ENCODE measurements around the gene MYOM3. TPM values are rescaled to one million over a fixed set of nuclear protein-coding genes. Genes with fewer than 3 reads are reported as not detected.

MYOM3 gene
- polyA plus RNA-seq, 2 donors, result 0.27 to 0.37 TPM

DNA sequence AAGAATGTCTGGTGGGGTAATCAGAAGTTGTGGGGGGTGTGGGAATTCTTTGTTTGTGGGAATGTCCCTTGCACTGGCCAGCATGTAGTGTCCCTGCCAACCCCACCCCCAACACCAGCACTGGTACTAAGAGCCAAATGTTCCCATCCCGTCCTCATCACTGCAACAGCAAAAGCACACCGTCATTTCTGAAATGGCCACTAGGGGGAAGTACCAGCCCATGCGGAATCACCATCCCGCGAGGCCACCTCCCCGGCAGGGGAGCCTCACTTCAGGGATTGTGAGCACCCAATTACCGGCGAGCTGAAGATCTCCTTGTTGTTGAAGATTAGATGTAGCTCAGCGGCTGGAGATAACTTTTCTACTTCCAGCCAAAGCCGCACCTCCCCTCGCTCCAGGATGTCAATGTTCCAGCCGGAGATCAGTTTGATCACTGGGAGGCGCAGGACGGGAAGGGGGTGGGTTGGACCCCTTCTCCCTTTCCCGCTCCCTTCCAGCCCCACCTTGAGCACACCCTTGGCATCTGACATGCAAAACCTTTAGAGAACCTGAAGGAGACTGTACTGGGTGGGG lies 41.0 kb downstream of the MYOM3 start:
- 14 to 17% methylated on average over 15 of the region's 15 CpGs for WGBS, 2 donors
- Histone ChIP-seq H3K4me1 (ENCODE audit: control insufficient read depth in 2 of 2, insufficient read depth in 2 of 2, low read length in 1 of 2) (no peaks in the 10 kb centered on the region), H3K27ac (ENCODE audit: low read depth in 2 of 2, low read length in 1 of 2) (no peak overlapping the region), H3K27me3 (ENCODE audit: control insufficient read depth in 1 of 2, insufficient read depth in 2 of 2, low read length in 2 of 2) (no peaks in the 10 kb centered on the region), H3K4me3 (ENCODE audit: low read depth in 1 of 2, low read length in 2 of 2) (no peak overlapping the region), H3K36me3 (ENCODE audit: control insufficient read depth in 2 of 2, insufficient read depth in 2 of 2, low read length in 1 of 2) (no peaks in the 10 kb centered on the region), H3K9me3 (ENCODE audit: control insufficient read depth in 2 of 2, insufficient read depth in 1 of 2, low read depth in 1 of 2, low read length in 1 of 2) (no peaks in the 10 kb centered on the region)

DNA sequence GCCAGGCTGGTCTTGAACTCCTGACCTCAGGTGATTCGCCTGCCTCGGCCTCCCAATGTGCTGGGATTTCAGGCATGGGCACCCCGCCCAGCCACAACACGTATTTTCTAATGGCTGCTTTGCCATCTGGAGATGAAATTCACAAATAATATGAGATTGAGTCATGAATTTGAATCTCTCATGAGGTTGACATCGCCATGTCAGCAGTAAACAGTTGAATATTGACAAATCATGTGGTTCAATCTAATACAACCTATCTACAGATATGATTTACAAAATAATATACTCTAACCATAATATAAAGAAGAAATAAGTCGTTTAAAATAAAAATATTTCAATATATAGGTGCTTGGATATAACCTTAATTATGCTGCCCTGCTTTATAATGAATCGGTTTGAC lies 42.1 kb downstream of the MYOM3 start:
- Histone ChIP-seq H3K4me3 (ENCODE audit: low read depth in 1 of 2, low read length in 2 of 2) (no peak overlapping the region), H3K9me3 (ENCODE audit: control insufficient read depth in 2 of 2, insufficient read depth in 1 of 2, low read depth in 1 of 2, low read length in 1 of 2) (no peaks in the 10 kb centered on the region), H3K27me3 (ENCODE audit: control insufficient read depth in 1 of 2, insufficient read depth in 2 of 2, low read length in 2 of 2) (no peaks in the 10 kb centered on the region), H3K27ac (ENCODE audit: low read depth in 2 of 2, low read length in 1 of 2) (no peak overlapping the region), H3K36me3 (ENCODE audit: control insufficient read depth in 2 of 2, insufficient read depth in 2 of 2, low read length in 1 of 2) (no peaks in the 10 kb centered on the region), H3K4me1 (ENCODE audit: control insufficient read depth in 2 of 2, insufficient read depth in 2 of 2, low read length in 1 of 2) (no peaks in the 10 kb centered on the region)
- 64 to 70% methylated on average over 7 of the region's 7 CpGs for WGBS, 2 donors

DNA sequence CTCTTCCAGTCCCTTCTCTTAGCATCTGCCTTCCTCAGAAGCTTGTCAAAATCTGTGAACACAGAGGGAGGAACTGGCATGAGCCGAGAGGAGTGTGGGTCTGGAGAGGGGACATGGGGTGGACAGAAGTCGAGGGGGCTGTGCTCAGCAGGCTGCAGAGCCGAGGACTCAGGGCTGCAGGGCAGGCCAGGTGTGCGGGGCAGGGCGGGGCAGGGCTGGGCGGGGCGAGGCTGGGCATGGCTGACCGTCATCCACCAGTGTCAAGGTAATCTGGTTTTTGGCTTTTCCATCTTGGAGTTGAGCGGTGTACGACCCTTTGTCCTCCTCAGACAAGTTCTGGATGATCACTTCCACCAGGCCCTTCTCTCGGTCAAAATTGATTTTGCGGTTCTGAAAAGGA lies 44.0 kb downstream of the MYOM3 start:
- H3K27me3 ChIP-seq (ENCODE audit: control insufficient read depth in 1 of 2, insufficient read depth in 2 of 2, low read length in 2 of 2), result no peaks in the 10 kb centered on the region
- H3K4me3 ChIP-seq (ENCODE audit: low read depth in 1 of 2, low read length in 2 of 2), result no peak overlapping the region
- no peak overlapping the region for H3K27ac ChIP-seq (ENCODE audit: low read depth in 2 of 2, low read length in 1 of 2)
- no peaks in the 10 kb centered on the region for H3K4me1 ChIP-seq (ENCODE audit: control insufficient read depth in 2 of 2, insufficient read depth in 2 of 2, low read length in 1 of 2)
- no peaks in the 10 kb centered on the region for H3K36me3 ChIP-seq (ENCODE audit: control insufficient read depth in 2 of 2, insufficient read depth in 2 of 2, low read length in 1 of 2)
- H3K9me3 ChIP-seq (ENCODE audit: control insufficient read depth in 2 of 2, insufficient read depth in 1 of 2, low read depth in 1 of 2, low read length in 1 of 2), result no peaks in the 10 kb centered on the region
- WGBS, 2 donors, result 68 to 73% methylated on average over 12 of the region's 12 CpGs

DNA sequence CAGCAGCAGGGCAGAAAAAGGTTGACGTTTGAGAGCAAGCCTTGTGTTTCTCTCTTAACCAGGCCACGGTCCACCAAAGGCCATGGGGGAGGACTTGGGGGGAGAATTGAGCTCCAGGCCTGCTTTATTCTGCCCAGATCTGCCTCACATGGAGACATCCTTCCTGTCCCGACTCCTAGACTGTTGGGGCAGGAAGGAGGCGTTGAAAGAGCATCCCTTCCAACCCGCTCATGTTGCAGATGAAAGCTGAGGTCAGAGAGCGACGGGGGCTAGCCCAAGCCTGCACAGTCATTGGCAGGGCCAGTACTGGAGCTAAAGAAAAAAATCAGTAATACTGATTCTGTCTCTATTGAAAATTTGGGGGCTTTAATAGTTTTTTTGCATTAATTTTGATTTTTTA lies 46.6 kb downstream of the MYOM3 start:
- H3K9me3 ChIP-seq (ENCODE audit: control insufficient read depth in 2 of 2, insufficient read depth in 1 of 2, low read depth in 1 of 2, low read length in 1 of 2), result peaks cover 0 to 7% of the 10 kb centered on the region in 2 donors

DNA sequence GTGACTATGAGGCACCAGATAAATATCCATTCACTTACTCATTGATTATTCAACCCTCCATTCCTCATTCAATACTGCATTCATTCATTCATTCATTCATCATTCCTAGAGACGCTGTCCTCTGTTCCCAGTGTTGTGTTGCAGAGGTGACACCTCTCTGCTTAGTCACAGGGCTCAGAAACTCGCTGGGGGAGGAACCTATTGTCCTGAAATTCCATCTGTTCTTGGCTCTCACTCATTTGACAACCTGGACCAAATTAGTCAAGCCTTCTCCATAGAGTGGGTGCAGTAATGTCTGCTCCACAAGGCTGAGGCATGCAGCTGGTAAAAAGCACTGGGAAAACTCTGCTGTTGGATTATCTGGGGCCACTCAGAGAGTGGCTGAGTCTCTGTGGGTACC lies 49.7 kb downstream of the MYOM3 start:
- Histone ChIP-seq H3K36me3 (ENCODE audit: control insufficient read depth in 2 of 2, insufficient read depth in 2 of 2, low read length in 1 of 2) (no peaks in the 10 kb centered on the region), H3K27ac (ENCODE audit: low read depth in 2 of 2, low read length in 1 of 2) (no peak overlapping the region), H3K4me1 (ENCODE audit: control insufficient read depth in 2 of 2, insufficient read depth in 2 of 2, low read length in 1 of 2) (no peaks in the 10 kb centered on the region), H3K27me3 (ENCODE audit: control insufficient read depth in 1 of 2, insufficient read depth in 2 of 2, low read length in 2 of 2) (no peaks in the 10 kb centered on the region), H3K4me3 (ENCODE audit: low read depth in 1 of 2, low read length in 2 of 2) (no peak overlapping the region), H3K9me3 (ENCODE audit: control insufficient read depth in 2 of 2, insufficient read depth in 1 of 2, low read depth in 1 of 2, low read length in 1 of 2) (peaks cover 0 to 7% of the 10 kb centered on the region in 2 donors)
- WGBS, 2 donors, result 73 to 79% methylated on average over 2 of the region's 2 CpGs

More for the DNA sequence above, 46.6 kb downstream of the MYOM3 start:
- Histone ChIP-seq H3K4me1 (ENCODE audit: control insufficient read depth in 2 of 2, insufficient read depth in 2 of 2, low read length in 1 of 2) (no peaks in the 10 kb centered on the region), H3K27me3 (ENCODE audit: control insufficient read depth in 1 of 2, insufficient read depth in 2 of 2, low read length in 2 of 2) (no peaks in the 10 kb centered on the region), H3K36me3 (ENCODE audit: control insufficient read depth in 2 of 2, insufficient read depth in 2 of 2, low read length in 1 of 2) (no peaks in the 10 kb centered on the region), H3K27ac (ENCODE audit: low read depth in 2 of 2, low read length in 1 of 2) (no peak overlapping the region), H3K4me3 (ENCODE audit: low read depth in 1 of 2, low read length in 2 of 2) (no peak overlapping the region)
- WGBS, 2 donors, result 76 to 80% methylated on average over 7 of the region's 7 CpGs

DNA sequence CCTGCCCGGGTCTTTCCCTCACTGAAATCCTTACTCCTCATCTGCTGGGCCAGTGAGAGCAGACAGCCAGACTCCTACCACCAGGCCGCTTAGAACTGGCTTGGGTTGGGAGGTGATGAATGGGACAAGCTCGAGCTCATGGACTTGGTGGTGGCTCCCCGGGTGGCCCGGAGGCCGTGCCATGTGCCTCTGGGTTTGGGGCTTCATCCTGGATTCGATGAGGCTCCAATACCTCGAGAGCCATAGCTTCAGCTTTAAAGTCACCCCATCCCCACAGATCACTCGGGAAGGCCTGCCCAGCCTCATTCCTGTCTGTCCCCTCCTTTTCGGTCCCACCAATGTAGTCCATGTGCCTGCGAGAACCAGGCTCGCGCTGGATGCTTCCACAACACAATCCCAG lies 51.5 kb downstream of the MYOM3 start:
- no peaks in the 10 kb centered on the region for H3K27me3 ChIP-seq (ENCODE audit: control insufficient read depth in 1 of 2, insufficient read depth in 2 of 2, low read length in 2 of 2)
- no peak overlapping the region for H3K4me3 ChIP-seq (ENCODE audit: low read depth in 1 of 2, low read length in 2 of 2)
- no peak overlapping the region for H3K27ac ChIP-seq (ENCODE audit: low read depth in 2 of 2, low read length in 1 of 2)
- H3K4me1 ChIP-seq (ENCODE audit: control insufficient read depth in 2 of 2, insufficient read depth in 2 of 2, low read length in 1 of 2), result no peaks in the 10 kb centered on the region
- H3K36me3 ChIP-seq (ENCODE audit: control insufficient read depth in 2 of 2, insufficient read depth in 2 of 2, low read length in 1 of 2), result no peaks in the 10 kb centered on the region
- WGBS, 2 donors, result 86 to 88% methylated on average over 13 of the region's 13 CpGs
- peaks cover 0 to 7% of the 10 kb centered on the region in 2 donors for H3K9me3 ChIP-seq (ENCODE audit: control insufficient read depth in 2 of 2, insufficient read depth in 1 of 2, low read depth in 1 of 2, low read length in 1 of 2)

DNA sequence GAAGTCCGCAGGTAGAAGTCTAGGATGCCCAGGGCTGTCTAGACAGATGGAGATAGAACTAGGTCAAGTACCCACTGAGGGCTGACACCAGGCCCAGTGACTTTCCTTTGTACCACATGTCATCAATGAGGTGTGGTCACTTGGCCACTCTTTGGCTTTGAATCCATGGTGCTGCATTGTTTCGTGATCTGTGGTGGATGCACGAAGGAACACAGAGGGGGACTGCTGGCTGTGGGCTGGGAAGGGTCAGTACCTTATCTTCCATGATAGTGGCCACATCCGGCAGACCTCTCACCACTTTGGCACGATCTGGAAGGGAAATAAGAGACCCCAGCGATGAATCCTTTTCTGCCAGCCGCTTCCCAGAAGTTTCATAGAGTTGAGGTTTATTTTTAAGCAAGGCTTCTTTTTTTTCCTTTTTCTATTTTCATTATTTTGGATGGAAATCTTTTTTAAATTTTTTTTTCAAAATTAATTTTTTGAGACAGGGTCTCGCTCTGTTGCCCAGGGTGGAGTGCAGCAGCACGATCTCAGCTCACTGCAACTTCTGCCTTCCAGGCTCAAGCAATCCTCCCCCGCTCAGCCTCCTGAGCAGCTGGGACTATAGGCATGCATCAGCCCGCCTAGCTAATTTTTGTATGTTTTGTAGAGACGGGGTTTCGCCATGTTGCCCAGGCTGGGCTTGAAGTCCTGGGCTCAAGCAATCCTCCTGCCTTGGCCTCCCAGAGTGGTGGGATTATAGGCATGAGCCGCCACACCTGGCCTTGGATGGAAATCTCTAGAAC lies 53.1 kb downstream of the MYOM3 start:
- no peak overlapping the region for H3K27ac ChIP-seq (ENCODE audit: low read depth in 2 of 2, low read length in 1 of 2)
- no peaks in the 10 kb centered on the region for H3K27me3 ChIP-seq (ENCODE audit: control insufficient read depth in 1 of 2, insufficient read depth in 2 of 2, low read length in 2 of 2)
- H3K36me3 ChIP-seq (ENCODE audit: control insufficient read depth in 2 of 2, insufficient read depth in 2 of 2, low read length in 1 of 2), result no peaks in the 10 kb centered on the region
- H3K4me1 ChIP-seq (ENCODE audit: control insufficient read depth in 2 of 2, insufficient read depth in 2 of 2, low read length in 1 of 2), result no peaks in the 10 kb centered on the region
- WGBS, 2 donors, result 88 to 91% methylated on average over 14 of the region's 14 CpGs
- H3K4me3 ChIP-seq (ENCODE audit: low read depth in 1 of 2, low read length in 2 of 2), result no peak overlapping the region
- peaks cover 0 to 7% of the 10 kb centered on the region in 2 donors for H3K9me3 ChIP-seq (ENCODE audit: control insufficient read depth in 2 of 2, insufficient read depth in 1 of 2, low read depth in 1 of 2, low read length in 1 of 2)

DNA sequence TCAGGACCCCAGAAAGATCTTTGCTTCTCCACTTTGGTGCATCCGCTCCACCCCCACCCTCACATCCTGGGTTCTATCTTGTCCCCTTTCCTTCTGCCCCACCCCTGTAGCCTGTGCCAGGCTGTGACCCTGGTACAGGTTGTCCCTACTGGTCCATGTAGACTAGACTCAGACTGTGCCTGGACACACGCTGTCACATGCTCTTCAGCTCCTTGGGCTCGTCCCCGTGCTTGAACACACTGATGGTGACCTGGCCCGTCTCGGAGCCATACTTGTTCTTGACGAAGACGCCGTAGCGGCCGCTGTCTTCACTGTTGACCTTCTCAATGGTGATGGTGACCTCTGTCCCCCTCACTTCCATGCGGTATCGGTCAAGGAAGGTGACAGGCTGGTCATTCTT lies 54.8 kb downstream of the MYOM3 start:
- Histone ChIP-seq H3K9me3 (ENCODE audit: control insufficient read depth in 2 of 2, insufficient read depth in 1 of 2, low read depth in 1 of 2, low read length in 1 of 2) (peaks cover 0 to under 1% of the 10 kb centered on the region in 2 donors), H3K4me1 (ENCODE audit: control insufficient read depth in 2 of 2, insufficient read depth in 2 of 2, low read length in 1 of 2) (no peaks in the 10 kb centered on the region), H3K27me3 (ENCODE audit: control insufficient read depth in 1 of 2, insufficient read depth in 2 of 2, low read length in 2 of 2) (no peaks in the 10 kb centered on the region), H3K4me3 (ENCODE audit: low read depth in 1 of 2, low read length in 2 of 2) (no peak overlapping the region), H3K36me3 (ENCODE audit: control insufficient read depth in 2 of 2, insufficient read depth in 2 of 2, low read length in 1 of 2) (no peaks in the 10 kb centered on the region), H3K27ac (ENCODE audit: low read depth in 2 of 2, low read length in 1 of 2) (no peak overlapping the region)
- WGBS, 2 donors, result 93 to 94% methylated on average over 13 of the region's 13 CpGs

DNA sequence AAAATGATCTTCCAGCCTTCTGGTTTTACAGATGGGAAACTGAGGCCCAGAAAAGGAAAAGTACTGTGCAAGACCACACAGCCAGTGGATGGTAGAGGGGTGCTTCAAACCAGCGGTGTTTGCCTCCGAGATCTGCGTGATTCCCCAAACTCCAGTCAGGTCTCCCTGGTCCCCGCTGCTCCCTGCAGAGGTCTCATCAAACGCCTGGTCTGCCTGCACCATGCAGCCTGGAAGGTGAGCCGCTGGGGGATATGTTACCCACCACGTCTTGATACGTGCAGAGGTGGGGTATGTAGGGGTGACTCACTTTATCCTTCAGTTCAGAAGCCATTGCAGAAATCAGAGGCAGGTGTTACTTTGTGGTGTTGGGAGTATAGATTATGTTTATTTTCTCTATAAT lies 56.3 kb downstream of the MYOM3 start:
- WGBS, 2 donors, result 80 to 82% methylated on average over 8 of the region's 8 CpGs
- H3K4me3 ChIP-seq (ENCODE audit: low read depth in 1 of 2, low read length in 2 of 2), result no peak overlapping the region
- H3K4me1 ChIP-seq (ENCODE audit: control insufficient read depth in 2 of 2, insufficient read depth in 2 of 2, low read length in 1 of 2), result no peaks in the 10 kb centered on the region
- H3K27me3 ChIP-seq (ENCODE audit: control insufficient read depth in 1 of 2, insufficient read depth in 2 of 2, low read length in 2 of 2), result no peaks in the 10 kb centered on the region
- H3K27ac ChIP-seq (ENCODE audit: low read depth in 2 of 2, low read length in 1 of 2), result no peak overlapping the region
- H3K36me3 ChIP-seq (ENCODE audit: control insufficient read depth in 2 of 2, insufficient read depth in 2 of 2, low read length in 1 of 2), result no peaks in the 10 kb centered on the region
- no peaks in the 10 kb centered on the region for H3K9me3 ChIP-seq (ENCODE audit: control insufficient read depth in 2 of 2, insufficient read depth in 1 of 2, low read depth in 1 of 2, low read length in 1 of 2)

DNA sequence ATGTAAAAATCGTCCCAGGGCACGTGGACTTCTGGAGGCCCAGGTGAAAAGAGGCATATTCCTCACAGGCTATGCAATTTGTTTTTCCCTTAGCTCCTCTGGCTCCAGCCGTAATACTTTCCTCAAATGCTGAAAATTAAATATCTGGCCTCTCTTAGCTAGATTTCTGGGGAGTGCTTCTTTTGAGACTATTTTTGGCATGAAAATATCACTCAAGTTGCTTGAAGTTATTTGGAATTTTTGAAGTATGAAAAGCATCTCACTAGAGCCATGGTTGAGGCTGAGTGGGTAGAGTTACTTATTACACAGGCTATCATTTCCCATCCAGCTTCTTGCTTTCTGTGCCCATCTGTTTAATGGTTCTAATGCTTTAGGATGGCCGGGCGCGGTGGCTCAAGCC lies 59.7 kb downstream of the MYOM3 start:
- no peaks in the 10 kb centered on the region for H3K27me3 ChIP-seq (ENCODE audit: control insufficient read depth in 1 of 2, insufficient read depth in 2 of 2, low read length in 2 of 2)
- WGBS, 2 donors, result 71 to 79% methylated on average over 6 of the region's 6 CpGs
- no peak overlapping the region for H3K27ac ChIP-seq (ENCODE audit: low read depth in 2 of 2, low read length in 1 of 2)
- H3K4me1 ChIP-seq (ENCODE audit: control insufficient read depth in 2 of 2, insufficient read depth in 2 of 2, low read length in 1 of 2), result no peaks in the 10 kb centered on the region
- no peaks in the 10 kb centered on the region for H3K36me3 ChIP-seq (ENCODE audit: control insufficient read depth in 2 of 2, insufficient read depth in 2 of 2, low read length in 1 of 2)
- H3K9me3 ChIP-seq (ENCODE audit: control insufficient read depth in 2 of 2, insufficient read depth in 1 of 2, low read depth in 1 of 2, low read length in 1 of 2), result no peaks in the 10 kb centered on the region
- H3K4me3 ChIP-seq (ENCODE audit: low read depth in 1 of 2, low read length in 2 of 2), result no peak overlapping the region
